Renal cortex interstitium (tissue), 15 donors: Measurements from ENCODE around the gene PSPC1. TPM values are rescaled to one million over a fixed set of nuclear protein-coding genes. Genes with fewer than 3 reads are reported as not detected.
"Not testable (repeated sequence)": the region's sequence is repeated elsewhere in the genome, so short reads cannot be mapped to it uniquely, and the experiment has no call there.

Experiments used
- DNase-seq, 11 donors: peaks; one replicate each; pipeline ENCODE4 v3.0.0-alpha.2; 2013; ENCODE audit warnings: low read depth in 9 of 11, low spot score in 4 of 11; ENCODE audit errors: extremely low read depth in 1 of 11
- long read RNA-seq, 16 experiments: transcript quantifications; one replicate each; lab custom pipeline, GENCODE V29; 2026
- polyA plus RNA-seq, 3 donors: library from polyadenylated mRNA; unstranded; fragments of 120-200 nt; gene quantifications; one replicate each; pipeline ENCODE4 v1.2.1, GENCODE V29; 2013; ENCODE audit not compliant: insufficient read length in 3 of 3

The PSPC1 gene, protein sequence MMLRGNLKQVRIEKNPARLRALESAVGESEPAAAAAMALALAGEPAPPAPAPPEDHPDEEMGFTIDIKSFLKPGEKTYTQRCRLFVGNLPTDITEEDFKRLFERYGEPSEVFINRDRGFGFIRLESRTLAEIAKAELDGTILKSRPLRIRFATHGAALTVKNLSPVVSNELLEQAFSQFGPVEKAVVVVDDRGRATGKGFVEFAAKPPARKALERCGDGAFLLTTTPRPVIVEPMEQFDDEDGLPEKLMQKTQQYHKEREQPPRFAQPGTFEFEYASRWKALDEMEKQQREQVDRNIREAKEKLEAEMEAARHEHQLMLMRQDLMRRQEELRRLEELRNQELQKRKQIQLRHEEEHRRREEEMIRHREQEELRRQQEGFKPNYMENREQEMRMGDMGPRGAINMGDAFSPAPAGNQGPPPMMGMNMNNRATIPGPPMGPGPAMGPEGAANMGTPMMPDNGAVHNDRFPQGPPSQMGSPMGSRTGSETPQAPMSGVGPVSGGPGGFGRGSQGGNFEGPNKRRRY
- polyA plus RNA-seq: 10 to 100 TPM; 74.3 to 85.3 (median 75.0) TPM
- long read RNA-seq, donor 1, transcript PSPC1-201 (9 exons, 2,407 nt): major isoform, 8 of 19 reads
- long read RNA-seq, donor 1, partial matches to known transcripts: 6 of 19 reads
- long read RNA-seq, donor 1, other reads (novel, unspliced or antisense): 0 of 19 reads
- long read RNA-seq, donor 2, transcript PSPC1-201 (9 exons, 2,407 nt): major isoform, 7 of 16 reads
- long read RNA-seq, donor 2, partial matches to known transcripts: 0 of 16 reads
- long read RNA-seq, donor 2, other reads (novel, unspliced or antisense): 0 of 16 reads
- long read RNA-seq, donor 3, transcript PSPC1-204 (8 exons, 1,709 nt): minor isoform, 7 of 66 reads
- long read RNA-seq, donor 3, transcript PSPC1-201 (9 exons, 2,407 nt): major isoform, 18 of 66 reads
- long read RNA-seq, donor 3, partial matches to known transcripts: 38 of 66 reads
- long read RNA-seq, donor 3, other reads (novel, unspliced or antisense): 0 of 66 reads
- long read RNA-seq, donor 4, transcript PSPC1-201 (9 exons, 2,407 nt): major isoform, 9 of 18 reads
- long read RNA-seq, donor 4, partial matches to known transcripts: 6 of 18 reads
- long read RNA-seq, donor 4, other reads (novel, unspliced or antisense): 0 of 18 reads
- long read RNA-seq, donor 5: 0 reads
- long read RNA-seq, donor 6, transcript PSPC1-201 (9 exons, 2,407 nt): major isoform, 7 of 24 reads
- long read RNA-seq, donor 6, partial matches to known transcripts: 11 of 24 reads
- long read RNA-seq, donor 6, other reads (novel, unspliced or antisense): 0 of 24 reads
- long read RNA-seq, donor 7, transcript PSPC1-201 (9 exons, 2,407 nt): major isoform, 10 of 24 reads
- long read RNA-seq, donor 7, partial matches to known transcripts: 7 of 24 reads
- long read RNA-seq, donor 7, other reads (novel, unspliced or antisense): 0 of 24 reads
- long read RNA-seq, donor 8, transcript PSPC1-201 (9 exons, 2,407 nt): major isoform, 14 of 55 reads
- long read RNA-seq, donor 8, transcript PSPC1-204 (8 exons, 1,709 nt): minor isoform, 5 of 55 reads
- long read RNA-seq, donor 8, partial matches to known transcripts: 31 of 55 reads
- long read RNA-seq, donor 8, other reads (novel, unspliced or antisense): 0 of 55 reads
- long read RNA-seq, donor 9, transcript PSPC1-201 (9 exons, 2,407 nt): major isoform, 11 of 18 reads
- long read RNA-seq, donor 9, partial matches to known transcripts: 0 of 18 reads
- long read RNA-seq, donor 9, other reads (novel, unspliced or antisense): 0 of 18 reads
- long read RNA-seq, donor 10, transcript PSPC1-201 (9 exons, 2,407 nt): major isoform, 6 of 10 reads
- long read RNA-seq, donor 10, partial matches to known transcripts: 0 of 10 reads
- long read RNA-seq, donor 10, other reads (novel, unspliced or antisense): 0 of 10 reads
- long read RNA-seq, donor 11, transcript PSPC1-201 (9 exons, 2,407 nt): major isoform, 14 of 17 reads
- long read RNA-seq, donor 11, partial matches to known transcripts: 0 of 17 reads
- long read RNA-seq, donor 11, other reads (novel, unspliced or antisense): 0 of 17 reads
- long read RNA-seq, donor 12, partial matches to known transcripts: 21 of 26 reads
- long read RNA-seq, donor 12, other reads (novel, unspliced or antisense): 0 of 26 reads
- long read RNA-seq, donor 13: 0 reads
- long read RNA-seq, donor 14, transcript PSPC1-201 (9 exons, 2,407 nt): major isoform, 10 of 15 reads
- long read RNA-seq, donor 14, partial matches to known transcripts: 0 of 15 reads
- long read RNA-seq, donor 14, other reads (novel, unspliced or antisense): 0 of 15 reads
- long read RNA-seq, donor 15, transcript PSPC1-201 (9 exons, 2,407 nt): major isoform, 7 of 11 reads
- long read RNA-seq, donor 15, partial matches to known transcripts: 0 of 11 reads
- long read RNA-seq, donor 15, other reads (novel, unspliced or antisense): 0 of 11 reads
- long read RNA-seq, donor 16, transcript PSPC1-204 (8 exons, 1,709 nt): minor isoform, 11 of 93 reads
- long read RNA-seq, donor 16, transcript PSPC1-201 (9 exons, 2,407 nt): major isoform, 42 of 93 reads
- long read RNA-seq, donor 16, transcript PSPC1-203 (8 exons, 1,647 nt): minor isoform, 8 of 93 reads
- long read RNA-seq, donor 16, partial matches to known transcripts: 30 of 93 reads
- long read RNA-seq, donor 16, other reads (novel, unspliced or antisense): 0 of 93 reads

DNA sequence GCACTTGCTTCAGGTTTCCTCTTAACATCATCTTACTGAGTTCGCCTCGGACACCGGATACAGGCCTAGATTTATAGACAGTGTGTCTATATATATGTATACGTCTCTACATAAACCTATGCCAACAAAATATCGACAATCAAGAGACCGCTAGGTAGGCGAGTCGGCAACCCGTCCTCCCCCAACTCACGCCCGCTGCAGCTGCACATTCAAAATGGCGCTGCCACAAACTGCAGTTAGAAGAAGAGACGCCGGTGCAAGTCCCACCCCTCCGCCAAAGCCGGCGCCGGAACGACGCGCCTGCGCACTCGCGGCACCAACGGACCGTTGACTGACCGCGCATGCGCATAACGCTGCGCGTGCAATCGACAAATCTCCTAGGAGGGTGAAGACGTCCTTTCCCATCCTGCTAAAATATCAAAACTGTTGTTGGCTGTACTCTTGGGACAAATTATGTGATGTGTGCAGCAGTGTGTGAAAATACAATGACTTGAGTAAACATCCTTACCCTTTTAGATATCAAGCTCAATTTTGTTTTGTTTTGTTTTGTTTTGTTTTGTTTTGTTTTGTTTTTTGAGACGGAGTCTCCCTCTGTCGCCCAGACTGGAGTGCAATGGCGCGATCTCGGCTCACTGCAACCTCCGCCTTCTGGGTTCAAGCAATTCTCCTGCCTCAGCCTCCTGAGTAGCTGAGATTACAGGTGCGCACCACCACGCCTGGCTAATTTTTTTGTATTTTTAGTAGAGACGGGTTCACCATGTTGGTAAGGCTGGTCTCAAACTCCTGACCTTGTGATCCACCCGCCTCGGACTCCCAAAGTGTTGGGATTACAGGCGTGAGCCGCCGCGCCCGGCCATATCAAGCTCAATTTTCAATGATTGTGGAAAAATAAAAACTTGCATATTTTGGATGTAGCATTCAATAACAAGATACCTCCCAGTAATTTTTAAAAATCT, at the start of gene PSPC1:
Gene PSPC1 (minus strand): TSS at position 219 of the 956 bp plus-strand sequence. CDS start 188 bp downstream, at position 31.
- peak; percentile 88 to 95 (median 92) for DNase-seq

DNA sequence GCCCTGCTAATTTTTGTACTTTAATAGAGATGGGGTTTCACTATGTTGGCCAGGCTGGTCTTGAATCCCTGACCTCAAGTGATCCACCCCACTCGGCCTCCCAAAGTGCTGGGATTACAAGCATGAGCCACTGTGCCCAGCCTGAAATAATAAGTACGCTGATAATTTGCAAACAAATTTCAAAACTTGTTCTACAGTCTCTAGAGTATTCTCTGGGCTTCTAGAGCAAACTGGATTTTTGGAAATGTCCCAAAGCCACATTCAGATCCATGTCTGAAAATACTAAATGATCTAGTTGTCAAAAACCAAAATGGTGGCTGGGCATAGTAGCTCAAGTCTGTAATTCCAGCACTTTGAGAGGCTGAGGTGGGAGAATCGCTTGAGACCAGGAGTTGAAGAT, 39.9 kb upstream of the PSPC1 start:
- no peak for DNase-seq

DNA sequence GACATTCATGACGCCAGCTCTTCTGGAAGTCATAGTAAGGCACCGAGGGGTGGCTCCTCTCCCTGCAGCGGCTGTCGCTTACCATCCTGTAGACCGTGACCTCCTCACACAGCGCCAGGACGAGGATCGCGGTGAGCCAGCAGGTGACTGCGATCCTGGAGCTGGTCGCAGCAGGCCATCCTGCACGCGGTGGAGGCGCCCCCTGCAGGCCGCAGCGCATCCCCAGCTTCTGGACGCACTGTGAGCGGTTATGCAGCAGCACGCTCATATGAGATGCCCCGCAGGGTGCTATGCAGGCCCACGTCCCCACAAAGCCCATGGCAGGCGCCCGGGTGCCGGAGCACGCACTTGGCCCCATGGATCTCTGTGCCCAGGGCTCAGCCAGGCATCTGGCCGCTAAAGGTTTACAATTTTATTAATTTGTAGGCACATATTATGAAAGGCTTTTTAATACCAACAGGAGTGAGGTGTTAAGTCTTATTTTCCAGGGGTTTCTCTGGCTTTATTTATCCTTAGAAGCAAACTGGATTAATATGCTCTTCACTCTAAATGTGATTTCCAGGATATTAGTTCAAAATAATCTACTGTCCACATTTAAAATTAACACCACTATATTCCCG, 35.6 kb upstream of the PSPC1 start:
- peak; percentile 11 to 57 (median 45) for DNase-seq

DNA sequence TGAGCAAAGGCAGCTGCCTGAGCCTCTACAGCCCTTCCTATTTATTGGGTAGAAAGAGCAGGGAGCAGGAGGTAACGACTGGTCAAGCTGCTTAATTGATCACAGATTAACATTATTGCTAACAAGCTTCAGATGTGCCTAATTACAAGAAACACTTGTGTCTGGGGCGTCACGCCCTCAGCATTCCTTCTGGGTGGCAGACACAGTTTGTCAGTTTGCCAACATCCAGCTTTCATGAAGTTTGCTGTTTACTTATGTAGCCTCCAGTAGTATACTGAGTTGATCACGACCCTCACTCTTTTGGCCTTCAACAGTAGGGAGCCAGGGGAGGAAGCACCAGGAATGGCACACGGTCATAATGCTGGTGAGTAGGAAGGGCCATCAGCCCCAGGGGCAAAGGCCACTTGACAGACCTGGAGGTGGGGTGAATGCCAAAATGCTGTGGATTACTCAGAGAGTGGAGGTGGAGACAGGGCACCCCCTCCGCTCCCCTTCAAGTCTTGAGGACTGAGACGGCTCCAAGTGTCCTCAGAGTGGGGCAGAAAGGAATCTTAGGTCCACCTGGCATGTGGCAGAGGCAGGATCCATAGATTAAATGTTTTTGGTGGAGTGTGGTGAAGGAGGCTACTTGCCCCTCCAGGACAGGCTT, 34.9 kb upstream of the PSPC1 start:
- peak in 1 of 11 donors; percentile 2 for DNase-seq

DNA sequence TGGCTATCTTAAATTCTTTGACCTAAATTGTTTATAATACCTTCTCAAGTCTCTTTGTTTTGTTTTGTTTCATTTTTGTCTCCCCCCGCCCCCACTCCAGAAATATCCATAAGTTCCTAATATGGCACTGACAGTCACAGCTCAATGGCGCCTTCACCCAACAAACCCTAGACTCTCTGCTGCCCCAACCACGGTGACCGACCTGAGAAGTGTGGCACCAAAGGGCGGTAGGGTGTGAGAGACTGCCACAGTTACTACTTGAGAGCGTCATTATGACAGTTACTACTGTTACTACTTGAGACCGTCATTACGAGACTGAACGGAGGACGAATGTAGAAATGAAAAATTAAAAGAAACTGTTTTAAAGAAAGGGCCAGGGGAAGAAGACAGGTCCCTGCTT, 34.4 kb upstream of the PSPC1 start:
- no peak for DNase-seq

DNA sequence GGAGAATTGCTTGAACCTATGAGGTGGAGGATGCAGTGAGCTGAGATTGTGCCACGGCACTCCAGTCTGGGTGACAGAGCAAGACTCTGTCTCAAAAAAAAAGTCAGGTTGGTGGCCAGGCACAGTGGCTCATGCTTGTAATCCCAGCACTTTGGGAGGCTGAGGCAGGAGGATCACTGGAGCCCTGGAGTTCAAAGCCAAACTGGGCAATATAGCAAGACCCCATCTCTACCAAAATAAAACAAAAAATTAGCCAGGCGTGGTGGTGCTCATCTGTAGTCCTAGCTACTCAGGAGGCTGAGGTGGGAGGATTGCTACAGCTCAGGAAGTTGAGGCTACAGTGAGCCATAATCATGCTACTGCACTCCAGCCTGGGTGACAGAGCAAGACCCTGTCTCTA, 33.1 kb upstream of the PSPC1 start:
- DNase-seq: not testable (repeated sequence)

DNA sequence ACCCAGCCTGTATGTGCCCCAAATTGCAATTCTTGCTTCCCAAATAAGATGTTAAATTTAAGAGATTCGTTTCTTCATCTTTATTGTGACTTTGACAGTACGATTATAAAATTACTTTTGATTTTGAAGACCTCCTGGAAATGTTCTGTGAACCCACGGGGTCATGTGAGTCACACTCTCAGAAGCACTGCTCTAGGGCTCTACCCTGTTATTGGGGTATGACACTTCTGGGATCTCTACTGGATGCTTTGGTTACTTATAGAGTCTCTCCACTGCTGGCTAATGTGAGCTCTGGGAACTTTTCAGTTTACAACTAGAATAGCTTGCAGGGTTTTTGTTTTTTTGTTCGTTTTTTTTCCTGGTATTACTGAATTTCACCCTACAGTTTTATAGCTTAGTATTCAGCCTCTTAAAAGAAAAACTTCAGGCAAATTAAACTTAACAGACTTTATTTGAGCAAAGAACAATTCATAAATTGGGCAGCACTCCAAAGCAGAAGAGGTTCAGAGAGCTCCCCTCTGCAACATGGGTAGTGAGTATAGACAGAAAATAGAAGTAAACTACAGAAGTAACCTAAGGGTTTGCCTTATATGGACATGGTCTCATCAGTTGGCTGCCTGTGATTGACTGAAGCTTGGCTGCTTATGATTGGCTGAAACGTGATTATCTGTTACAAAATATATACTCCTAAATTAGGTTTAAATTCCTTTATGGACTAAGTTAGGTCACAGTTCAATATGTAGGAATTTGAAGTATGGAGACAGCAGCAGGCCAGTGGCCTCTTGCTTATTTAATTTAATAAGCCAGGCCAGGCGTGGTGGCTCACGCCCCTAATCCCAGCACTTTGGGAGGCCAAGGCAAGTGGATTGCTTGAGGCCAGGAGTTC, 28.5 kb upstream of the PSPC1 start:
- DNase-seq: no peak

DNA sequence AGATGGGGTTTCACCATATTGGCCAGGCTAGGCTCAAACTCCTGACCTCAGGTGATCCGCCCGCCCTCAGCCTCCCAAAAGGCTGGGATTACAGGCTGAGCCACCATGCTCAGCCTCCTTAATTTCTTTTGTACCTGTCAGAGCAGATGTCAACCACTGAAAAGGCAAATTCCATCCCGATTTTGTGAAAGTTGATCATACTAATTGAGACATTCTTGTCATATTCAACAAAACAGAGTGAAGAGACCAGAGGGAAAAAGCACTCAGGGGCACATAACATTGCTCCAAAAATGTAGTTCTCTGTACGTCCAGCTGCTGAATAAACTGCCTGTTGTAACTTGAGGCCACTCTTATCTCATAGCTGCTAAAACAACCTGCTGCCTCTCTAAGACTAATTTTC, 27.4 kb upstream of the PSPC1 start:
- no peak for DNase-seq

DNA sequence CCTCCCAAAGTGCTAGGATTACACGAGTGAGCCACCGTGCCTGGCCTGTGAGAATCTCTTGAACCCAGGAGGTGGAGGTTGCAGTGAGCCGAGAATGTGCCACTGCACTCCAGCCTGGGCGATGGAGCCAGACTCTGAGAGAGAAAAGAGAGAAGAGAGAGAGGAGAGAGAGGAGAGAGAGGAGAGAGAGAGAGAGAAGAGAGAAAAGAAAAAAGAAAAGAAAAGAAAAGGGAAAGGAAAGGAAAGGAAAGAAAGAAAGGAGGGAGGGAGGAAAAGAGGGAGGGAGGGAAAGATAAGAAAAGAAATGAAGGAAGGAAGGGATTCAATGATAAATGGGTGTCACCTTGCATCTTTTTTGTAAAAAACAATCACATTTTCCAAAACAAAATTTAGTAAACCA, 23.0 kb upstream of the PSPC1 start:
- DNase-seq: no peak

DNA sequence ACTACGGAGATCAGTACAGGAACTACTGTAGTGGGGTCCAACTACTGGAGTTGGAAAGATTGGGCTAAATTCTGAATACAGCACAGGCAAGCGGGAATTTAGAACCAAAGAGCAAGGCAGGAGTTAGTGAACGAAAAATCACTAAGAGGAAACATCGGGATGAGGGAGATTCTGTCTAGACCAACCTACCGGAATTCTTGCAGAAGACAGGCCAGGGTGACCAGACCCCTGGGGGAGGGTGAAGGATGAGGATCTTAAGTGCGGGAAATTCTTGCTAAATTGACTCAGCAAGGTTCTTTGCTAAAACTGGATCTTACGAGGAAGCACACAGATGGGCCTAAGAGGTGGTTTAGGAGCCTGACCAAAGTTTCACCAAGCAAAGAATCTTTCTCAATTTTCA, 13.2 kb upstream of the PSPC1 start:
- no peak for DNase-seq

DNA sequence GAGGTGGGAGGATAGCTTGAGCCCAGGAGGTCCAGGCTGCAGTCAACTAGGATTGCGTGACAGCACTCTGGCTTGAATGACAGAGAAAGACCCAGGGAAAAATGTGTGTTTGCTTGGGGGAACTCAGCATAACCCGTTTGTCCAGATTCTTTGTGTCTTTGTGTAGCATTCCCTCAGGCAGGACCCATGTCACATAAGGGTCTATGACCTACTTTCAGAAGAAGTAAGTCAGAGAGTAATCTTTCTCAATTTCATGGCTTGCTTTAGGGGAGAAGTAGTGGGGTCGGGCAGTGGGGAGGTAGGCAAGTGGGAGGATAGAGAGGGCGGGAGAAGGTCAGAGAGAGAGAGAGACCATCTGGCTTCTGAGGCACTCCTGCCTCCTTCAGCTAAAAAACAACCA, 11.9 kb upstream of the PSPC1 start:
- DNase-seq: peak in 7 of 11 donors; percentile 22 to 79 (median 46)

DNA sequence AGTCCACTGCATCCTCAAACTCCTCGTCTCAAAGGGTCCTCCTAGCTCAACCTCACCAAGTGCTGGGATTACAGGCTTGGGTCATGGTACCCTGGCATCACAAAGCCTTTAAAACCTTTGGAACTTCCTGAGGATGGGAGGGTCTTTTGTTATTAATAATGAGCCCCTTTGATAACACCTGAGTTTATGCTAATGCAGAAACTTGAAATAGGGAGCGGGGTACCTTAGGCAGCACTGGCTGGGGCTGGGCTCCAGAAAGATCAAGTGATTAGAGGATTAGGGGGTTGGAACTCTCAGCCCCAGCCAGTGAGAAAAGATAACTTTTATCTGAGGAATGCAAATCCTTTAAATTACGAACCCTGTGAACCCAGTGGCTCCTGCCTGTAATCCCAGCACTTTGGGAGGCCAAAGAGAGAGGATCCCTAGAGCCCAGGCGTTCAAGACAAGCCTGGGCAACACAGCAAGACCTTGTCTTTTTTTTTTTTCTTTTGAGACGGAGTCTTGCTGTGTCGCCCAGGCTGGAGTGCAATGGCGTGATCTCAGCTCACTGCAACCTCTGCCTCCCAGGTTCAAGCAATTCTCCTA, 9.3 kb upstream of the PSPC1 start:
- DNase-seq: no peak
